ENCODE results near the gene GPD2.

DNA sequence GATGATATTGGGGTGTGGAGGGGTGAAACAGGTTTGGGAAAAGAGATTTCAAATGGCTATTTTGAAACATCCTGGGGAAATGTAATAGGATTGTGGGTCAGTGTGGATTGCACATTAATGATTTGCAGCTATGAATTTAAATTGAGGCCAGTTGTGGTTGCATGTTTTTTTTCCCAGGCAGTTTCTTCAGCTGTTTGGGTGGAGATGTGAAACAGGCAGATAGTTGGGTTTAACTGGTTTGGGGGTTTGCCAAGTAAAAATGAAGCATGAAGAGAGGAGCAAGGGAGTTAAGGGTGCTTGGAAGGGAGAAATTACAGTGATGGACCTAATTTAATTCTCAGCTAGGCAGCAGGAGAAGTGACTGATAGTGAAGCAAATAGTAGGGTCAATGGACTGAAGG, 16.8 kb downstream of the GPD2 start:
- TF ChIP-seq, protein P1, sequence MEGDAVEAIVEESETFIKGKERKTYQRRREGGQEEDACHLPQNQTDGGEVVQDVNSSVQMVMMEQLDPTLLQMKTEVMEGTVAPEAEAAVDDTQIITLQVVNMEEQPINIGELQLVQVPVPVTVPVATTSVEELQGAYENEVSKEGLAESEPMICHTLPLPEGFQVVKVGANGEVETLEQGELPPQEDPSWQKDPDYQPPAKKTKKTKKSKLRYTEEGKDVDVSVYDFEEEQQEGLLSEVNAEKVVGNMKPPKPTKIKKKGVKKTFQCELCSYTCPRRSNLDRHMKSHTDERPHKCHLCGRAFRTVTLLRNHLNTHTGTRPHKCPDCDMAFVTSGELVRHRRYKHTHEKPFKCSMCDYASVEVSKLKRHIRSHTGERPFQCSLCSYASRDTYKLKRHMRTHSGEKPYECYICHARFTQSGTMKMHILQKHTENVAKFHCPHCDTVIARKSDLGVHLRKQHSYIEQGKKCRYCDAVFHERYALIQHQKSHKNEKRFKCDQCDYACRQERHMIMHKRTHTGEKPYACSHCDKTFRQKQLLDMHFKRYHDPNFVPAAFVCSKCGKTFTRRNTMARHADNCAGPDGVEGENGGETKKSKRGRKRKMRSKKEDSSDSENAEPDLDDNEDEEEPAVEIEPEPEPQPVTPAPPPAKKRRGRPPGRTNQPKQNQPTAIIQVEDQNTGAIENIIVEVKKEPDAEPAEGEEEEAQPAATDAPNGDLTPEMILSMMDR (optimal IDR thresholded peaks at IDR 0.05 in 1 of 3, IDR thresholded peaks at IDR 0.05 in 1 of 3, conservative IDR thresholded peaks at IDR 0.05 in 1 of 3; ENCODE audit: extremely low read depth in 1 of 3, insufficient read depth in 2 of 3, low read length in 3 of 3), result no peak
- no peak for TF ChIP-seq EZH2 (IDR thresholded peaks at IDR 0.05; ENCODE audit: low read length)

All from keratinocyte (primary cell).